CD4-positive, alpha-beta T cell treated with Interleukin-2 at 100 ng/mL for 4 hours (primary cell): ENCODE data around the gene TAS1R3.
"Not testable (repeated sequence)": the region's sequence is repeated elsewhere in the genome, so short reads cannot be mapped to it uniquely, and the experiment has no call there.

ENCODE experiments used
- DNase-seq: peaks from one replicate; pipeline ENCODE4 v3.0.0-alpha.2; 2020; ENCODE audit warnings: low spot score

The TAS1R3 gene

DNA sequence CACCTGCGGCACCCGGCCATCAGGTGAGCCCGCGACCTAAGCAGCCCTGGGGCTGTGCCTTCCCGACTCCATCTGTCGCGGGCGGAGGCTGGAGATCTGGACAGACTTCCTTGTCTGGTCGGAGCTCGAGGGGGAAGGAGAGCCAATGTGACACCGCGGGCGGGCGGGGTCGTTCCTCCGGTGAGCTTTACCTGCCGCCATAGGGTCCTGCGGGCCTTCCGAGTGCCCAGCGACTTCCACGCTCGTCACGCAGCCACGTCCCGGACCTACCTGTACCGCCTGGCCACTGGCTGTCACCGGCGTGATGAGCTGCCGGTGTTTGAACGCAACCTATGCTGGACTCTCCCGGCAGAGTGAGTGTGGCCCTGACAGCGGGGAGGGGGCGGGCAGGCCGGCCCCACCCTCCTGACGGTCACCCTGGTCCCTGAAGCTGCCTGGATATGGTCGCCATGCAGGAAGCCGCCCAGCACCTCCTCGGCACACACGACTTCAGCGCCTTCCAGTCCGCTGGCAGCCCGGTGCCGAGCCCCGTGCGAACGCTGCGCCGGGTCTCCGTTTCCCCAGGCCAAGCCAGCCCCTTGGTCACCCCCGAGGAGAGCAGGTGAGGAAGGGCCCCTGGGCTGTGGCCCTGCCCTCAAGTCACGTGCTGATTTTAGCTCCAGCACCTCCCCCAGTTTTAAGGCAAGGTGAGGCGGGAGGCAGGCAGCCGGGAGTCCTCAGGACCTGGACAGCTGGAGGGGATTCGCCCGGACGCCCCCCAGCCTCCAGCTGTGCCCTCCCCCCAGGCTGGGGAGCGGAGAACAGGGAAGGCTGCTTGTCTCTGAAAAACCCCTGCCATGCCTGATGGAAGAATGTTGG lies 21.6 kb upstream of the TAS1R3 start:
- DNase-seq = no peak

DNA sequence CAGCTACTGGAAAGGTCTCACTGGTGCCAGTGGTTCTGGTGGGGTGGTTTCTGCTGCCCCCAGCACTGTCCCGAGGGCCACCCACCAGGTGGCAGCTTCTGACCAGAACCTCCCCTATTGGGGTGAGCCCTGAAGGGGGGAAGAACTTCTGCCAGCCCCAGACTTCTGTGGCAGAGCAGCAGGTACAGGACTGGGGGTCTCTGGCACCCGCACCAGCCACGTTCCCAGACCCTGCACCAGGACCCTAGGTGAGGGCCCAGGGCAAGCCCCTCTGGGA lies 21.0 kb upstream of the TAS1R3 start:
- DNase-seq = no peak

GRCh38 chr1:1310476-1311053 lies 20.5 kb upstream of the TAS1R3 start:
- DNase-seq = no peak

GRCh38 chr1:1311107-1312104 lies 19.7 kb upstream of the TAS1R3 start:
- no peak for DNase-seq

- DNase-seq = no peak
Observed at GRCh38 chr1:1312450-1313314, 18.4 kb upstream of the TAS1R3 start.

DNA sequence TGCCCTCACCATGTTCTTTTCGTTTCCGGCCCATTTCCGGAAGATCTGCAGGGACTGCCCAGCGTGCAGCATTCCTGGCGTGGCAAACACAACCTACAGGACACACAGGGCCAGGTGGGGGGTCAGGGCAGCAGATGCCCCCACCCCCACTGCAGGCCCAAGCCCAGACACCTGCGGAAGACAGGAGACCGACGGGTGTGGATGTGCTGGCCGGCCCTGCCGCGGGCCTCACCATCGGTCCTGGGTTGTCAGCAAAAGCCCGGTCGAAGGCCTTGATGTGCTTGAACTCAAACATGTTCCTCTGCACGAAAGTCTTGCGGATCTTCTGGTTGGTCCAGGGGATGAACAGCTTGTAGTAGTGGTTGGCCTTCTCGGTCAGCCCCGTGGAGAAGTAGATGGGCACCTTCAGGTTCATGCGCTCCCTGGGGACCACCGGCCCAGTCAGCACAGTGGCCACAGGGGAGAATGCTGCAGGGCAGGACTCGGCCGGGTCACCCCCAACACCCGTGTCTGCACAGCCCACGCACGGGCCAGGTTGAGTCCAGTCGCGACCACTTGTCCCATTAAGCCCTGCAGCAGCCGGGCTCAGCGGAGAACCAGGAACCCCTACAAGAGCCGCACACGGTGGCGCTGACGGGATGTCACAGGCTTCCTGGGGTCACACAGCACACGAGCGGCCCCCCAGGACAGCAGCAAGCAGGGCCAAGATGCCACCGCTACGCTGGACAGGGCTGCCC lies 17.4 kb upstream of the TAS1R3 start:
- DNase-seq = no peak

DNA sequence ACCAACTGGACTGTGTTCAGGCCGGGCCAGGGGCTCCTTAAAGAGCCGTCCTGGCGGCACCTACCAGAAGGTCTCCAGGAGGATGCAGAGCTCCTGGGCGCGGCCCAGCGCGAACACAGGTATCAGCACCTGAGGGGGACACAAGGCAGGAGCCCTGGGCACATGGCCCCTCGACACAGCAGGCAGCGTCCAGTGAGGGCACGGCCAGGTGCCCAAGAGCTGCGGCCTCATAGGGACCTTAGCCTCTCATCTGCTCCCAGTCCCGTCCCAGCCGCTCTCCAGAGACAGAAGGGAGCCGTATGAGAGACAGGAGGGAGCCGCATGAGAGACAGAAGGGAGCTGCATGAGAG lies 16.9 kb upstream of the TAS1R3 start:
- no peak for DNase-seq

GRCh38 chr1:1314678-1315335 lies 16.3 kb upstream of the TAS1R3 start:
- DNase-seq = no peak

DNA sequence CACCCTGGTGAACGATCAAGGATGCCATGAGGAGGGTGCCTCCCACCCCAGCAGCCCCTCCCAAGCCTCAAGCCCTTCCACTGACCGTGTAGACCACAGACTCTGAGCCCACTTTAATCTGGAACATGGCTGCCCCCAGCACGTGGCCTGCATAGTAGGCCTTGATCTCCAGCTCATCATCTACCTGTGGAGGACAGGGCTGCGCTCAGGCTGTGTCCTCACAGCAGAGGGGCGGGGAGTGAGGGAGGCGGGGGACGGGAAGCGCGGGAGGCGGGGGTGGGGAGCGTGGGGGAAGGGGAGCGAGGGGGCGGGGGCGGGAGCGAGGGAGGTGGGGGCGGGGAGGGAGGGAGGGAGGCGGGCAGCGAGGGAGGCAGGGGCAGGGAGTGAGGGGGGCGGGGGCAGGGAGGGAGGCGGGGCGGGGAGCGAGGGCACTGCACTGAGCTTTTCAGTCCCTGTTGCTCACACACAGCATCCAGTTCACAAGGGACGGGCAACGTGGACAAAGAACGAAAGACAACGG lies 15.6 kb upstream of the TAS1R3 start:
- DNase-seq = no peak

GRCh38 chr1:1316199-1316598 lies 14.9 kb upstream of the TAS1R3 start:
- DNase-seq = not testable (repeated sequence)

DNA sequence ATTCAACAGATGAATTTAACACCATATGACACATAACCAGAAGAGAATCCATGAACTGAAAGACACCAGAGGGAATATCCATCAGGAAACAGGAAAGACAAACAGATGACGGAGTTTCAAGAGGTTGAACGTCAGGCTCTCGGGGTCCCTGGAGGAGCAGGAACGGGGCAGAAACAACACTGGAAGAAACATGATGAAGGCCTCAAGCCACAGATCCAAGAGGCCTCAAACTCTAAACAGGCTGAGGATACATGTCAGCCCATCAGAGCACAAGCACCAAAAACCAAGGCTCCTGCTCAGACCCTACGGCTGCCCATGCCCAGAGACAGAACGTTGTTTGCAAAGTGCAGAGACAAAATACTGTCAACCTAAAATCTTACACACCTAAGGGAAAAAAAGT lies 13.7 kb upstream of the TAS1R3 start:
- DNase-seq = no peak

DNA sequence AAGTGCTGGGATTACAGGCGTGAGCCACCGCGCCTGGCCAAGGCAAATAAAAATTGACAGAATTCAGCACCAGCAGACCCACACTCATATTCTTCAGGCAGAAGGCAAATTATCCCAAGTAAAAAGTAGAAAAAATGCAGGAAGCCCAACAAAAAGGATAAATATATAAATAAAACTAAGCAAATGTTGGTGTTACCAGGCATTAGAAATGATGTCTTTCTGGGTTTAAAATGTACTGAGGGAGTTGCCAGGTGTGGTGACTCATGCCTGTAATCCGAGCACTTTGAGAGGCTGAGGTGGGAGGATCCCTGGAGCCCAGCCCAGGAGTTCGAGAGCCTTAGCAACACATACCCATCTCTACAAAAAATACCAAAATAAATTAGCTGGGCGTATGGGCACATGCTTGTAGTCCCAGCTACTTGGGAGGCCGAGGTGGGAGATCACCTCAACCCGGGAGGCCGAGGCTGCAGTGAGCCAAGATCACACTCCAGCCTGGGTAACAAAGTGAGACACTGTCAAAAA lies 12.9 kb upstream of the TAS1R3 start:
- DNase-seq = no peak

DNA sequence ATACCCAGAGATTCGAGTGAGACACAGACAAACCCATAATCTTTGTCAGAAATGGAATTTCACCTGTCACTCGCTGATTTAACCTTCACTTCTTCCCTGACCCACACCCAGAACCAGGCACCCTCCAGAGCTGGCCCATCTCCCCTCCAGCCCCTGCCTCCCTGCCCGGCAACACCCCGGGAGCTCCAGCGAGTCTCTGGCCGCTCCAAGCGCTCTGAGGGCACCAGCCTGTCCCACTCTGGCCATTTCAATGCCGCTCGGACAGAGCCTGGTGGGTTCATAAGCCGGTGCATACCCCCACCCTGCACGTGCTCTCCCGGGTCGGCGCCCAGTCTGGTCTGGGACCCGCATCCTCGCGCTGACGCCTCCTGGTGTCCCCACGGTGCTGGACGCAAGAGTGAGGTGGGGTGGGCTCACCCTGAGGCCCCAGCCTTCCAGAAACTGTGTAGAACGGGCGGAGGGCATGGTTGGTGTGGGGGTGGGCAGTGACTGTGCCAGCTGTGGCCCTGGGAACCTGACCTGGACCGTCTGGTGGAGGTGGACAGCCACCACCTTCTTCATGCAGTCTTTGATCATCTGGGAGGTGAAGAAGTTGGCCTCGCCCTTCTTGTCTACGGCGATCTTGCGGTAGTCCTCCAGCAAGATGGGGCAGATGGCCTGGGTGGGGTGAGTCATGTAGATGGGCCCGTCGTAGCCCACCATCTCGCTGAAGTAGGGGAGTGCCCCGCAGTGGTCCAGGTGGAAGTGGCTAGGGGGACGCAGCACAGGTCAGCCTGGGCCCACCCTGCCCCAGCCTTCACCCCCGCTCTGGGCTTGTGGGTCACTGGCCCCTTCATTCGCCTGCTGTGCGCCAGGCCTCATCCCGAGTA lies 12.1 kb upstream of the TAS1R3 start:
- no peak for DNase-seq

DNA sequence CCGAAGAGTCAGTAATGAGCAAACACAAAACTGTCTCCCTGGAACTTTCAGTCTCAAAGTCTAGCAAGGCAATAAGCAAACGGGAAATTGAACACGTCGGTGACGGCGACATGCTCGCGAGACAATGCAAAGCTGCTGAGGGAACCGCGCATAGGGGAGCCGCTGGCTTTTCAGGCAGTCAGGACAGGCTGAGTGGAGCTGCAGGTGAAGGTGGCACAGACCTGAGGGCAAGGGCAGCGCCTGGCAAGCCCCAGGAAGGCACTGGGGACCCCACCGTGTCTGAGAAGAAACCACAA lies 11.5 kb upstream of the TAS1R3 start:
- no peak for DNase-seq

GRCh38 chr1:1320666-1321448 lies 10.2 kb upstream of the TAS1R3 start:
- DNase-seq = no peak

GRCh38 chr1:1321477-1321876 lies 9.6 kb upstream of the TAS1R3 start:
- no peak for DNase-seq

DNA sequence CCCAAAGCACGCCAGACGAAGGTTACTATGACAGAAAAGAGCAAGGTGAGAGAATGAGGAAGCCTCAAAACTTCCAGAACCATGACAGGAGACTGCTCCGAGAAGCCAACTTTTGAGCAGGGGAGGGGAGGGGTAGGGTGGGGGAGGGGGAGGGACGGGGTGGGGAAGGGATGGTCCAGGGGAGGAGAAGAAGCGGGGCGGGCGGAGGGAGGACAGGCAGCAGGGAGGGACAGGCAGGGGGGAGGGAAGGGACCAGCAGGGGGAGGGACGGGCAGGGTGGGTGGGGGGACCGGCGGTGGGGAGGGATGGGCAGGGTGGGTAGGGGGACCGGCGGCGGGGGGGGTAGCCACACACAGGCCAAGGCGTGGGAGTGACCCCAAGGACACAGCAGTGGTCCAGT lies 8.7 kb upstream of the TAS1R3 start:
- DNase-seq = no peak

GRCh38 chr1:1322952-1323351 lies 8.1 kb upstream of the TAS1R3 start:
- DNase-seq = no peak

GRCh38 chr1:1324084-1324523 lies 7.0 kb upstream of the TAS1R3 start:
- DNase-seq = no peak
